ENCODE results near the gene ST3GAL4. TPM values are rescaled to one million over a fixed set of nuclear protein-coding genes. Genes with fewer than 3 reads are reported as not detected.

Gene ST3GAL4
- total RNA-seq, 1 experiment from 2014 or later: 13.6 TPM

GRCh38 chr11:126431401-126432064 lies 76.0 kb downstream of the ST3GAL4 start:
- H2BK20ac ChIP-seq (ENCODE audit: low read depth, low read length, poor library complexity, severe bottlenecking): no peak overlapping the region
- Mint-ChIP-seq H3K4me3 (no peak overlapping the region), H3K27ac (no peak overlapping the region; a peak in 1 of 7 replicates), H3K4me1 (peaks cover 19 to 26% of the 10 kb centered on the region in 2 experiments), H3K9me3 (no peaks in the 10 kb centered on the region), H3K36me3 (ENCODE audit: insufficient read depth in 1 of 3, low read depth in 3 of 3) (no peaks in the 10 kb centered on the region), H3K27me3 (ENCODE audit: low read depth) (no peaks in the 10 kb centered on the region; the same call in 1 of the 2 replicates)
- no peak overlapping the region for H2BK5ac ChIP-seq (ENCODE audit: insufficient read length, low read length)
- TF ChIP-seq, protein P1, sequence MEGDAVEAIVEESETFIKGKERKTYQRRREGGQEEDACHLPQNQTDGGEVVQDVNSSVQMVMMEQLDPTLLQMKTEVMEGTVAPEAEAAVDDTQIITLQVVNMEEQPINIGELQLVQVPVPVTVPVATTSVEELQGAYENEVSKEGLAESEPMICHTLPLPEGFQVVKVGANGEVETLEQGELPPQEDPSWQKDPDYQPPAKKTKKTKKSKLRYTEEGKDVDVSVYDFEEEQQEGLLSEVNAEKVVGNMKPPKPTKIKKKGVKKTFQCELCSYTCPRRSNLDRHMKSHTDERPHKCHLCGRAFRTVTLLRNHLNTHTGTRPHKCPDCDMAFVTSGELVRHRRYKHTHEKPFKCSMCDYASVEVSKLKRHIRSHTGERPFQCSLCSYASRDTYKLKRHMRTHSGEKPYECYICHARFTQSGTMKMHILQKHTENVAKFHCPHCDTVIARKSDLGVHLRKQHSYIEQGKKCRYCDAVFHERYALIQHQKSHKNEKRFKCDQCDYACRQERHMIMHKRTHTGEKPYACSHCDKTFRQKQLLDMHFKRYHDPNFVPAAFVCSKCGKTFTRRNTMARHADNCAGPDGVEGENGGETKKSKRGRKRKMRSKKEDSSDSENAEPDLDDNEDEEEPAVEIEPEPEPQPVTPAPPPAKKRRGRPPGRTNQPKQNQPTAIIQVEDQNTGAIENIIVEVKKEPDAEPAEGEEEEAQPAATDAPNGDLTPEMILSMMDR (conservative IDR thresholded peaks at IDR 0.05): no peak
- no peak overlapping the region for H3K4me2 ChIP-seq (ENCODE audit: insufficient read depth, insufficient read length, low read length)
- no peak overlapping the region for H3K23ac ChIP-seq (ENCODE audit: insufficient read length, low read depth, low read length)
- no peak overlapping the region for H3K27ac ChIP-seq (ENCODE audit: insufficient read length, low read depth, low read length)
- H3T11ph ChIP-seq (ENCODE audit: low read length): no peak overlapping the region
- no peak overlapping the region for H2BK12ac ChIP-seq (ENCODE audit: insufficient read length, low read depth, low read length)
- DNase-seq: no peak
- no peak overlapping the region for H4K91ac ChIP-seq (ENCODE audit: insufficient read length, low read depth, low read length)
- H3K79me2 ChIP-seq (ENCODE audit: insufficient read depth, low read length): no peaks in the 10 kb centered on the region; the same call in 1 of the 2 replicates
- H4K5ac ChIP-seq (ENCODE audit: insufficient read length, low read depth, low read length): no peak overlapping the region
- no peak overlapping the region for H4K8ac ChIP-seq (replicated peaks; ENCODE audit: insufficient read length, low read depth, low read length)
- no peak overlapping the region for H2AK5ac ChIP-seq (ENCODE audit: insufficient read length, low read length)
- no peaks in the 10 kb centered on the region for H4K20me1 ChIP-seq (ENCODE audit: control insufficient read depth, insufficient read depth, insufficient read length)
- H2AFZ ChIP-seq (ENCODE audit: low read length): no peak overlapping the region
- H3K18ac ChIP-seq (ENCODE audit: insufficient read length, low read depth, low read length): no peak overlapping the region
- H3K9ac ChIP-seq (ENCODE audit: extremely low read depth, insufficient read length, low read length): no peak overlapping the region
- H3K14ac ChIP-seq (ENCODE audit: insufficient read depth, low read length): no peak overlapping the region; the same call in 1 of the 2 replicates
- no peaks in the 10 kb centered on the region for H3K27me3 ChIP-seq (ENCODE audit: insufficient read depth, low read length)
- no peaks in the 10 kb centered on the region for H3K23me2 ChIP-seq (ENCODE audit: insufficient read length, low read depth, low read length, poor library complexity, severe bottlenecking)
- no peaks in the 10 kb centered on the region; the same call in 1 of the 2 replicates for H3K4me1 ChIP-seq (ENCODE audit: insufficient read depth, low read length)
- H3K79me1 ChIP-seq (ENCODE audit: insufficient read depth, low read depth, low read length, poor library complexity, severe bottlenecking): no peaks in the 10 kb centered on the region
- H2BK120ac ChIP-seq (ENCODE audit: low read depth, low read length, poor library complexity, severe bottlenecking): no peak overlapping the region
- WGBS (ENCODE audit: extremely low coverage, insufficient read length, low lambda C conversion rate): no CpG with 5 or more reads among the region's 23 CpGs
- no peak overlapping the region for H3K56ac ChIP-seq (ENCODE audit: insufficient read length, low read depth, low read length)
- H2BK15ac ChIP-seq (ENCODE audit: low read depth, low read length): no peak overlapping the region
- no peak overlapping the region for H3K4ac ChIP-seq (ENCODE audit: low read depth, low read length)
- H3K9me3 ChIP-seq (ENCODE audit: control insufficient read depth, low read depth, low read length): no peaks in the 10 kb centered on the region

Measured in H9 (cell line).